Naive B cell (primary cell): Measurements from ENCODE around the gene ADAMTS13. TPM values are rescaled to one million over a fixed set of nuclear protein-coding genes. Genes with fewer than 3 reads are reported as not detected.
A peak's percentile ranks its signal among the peaks of the same experiment; 100 is the strongest.

Experiments
- ATAC-seq, 2 donors: fragments of 150-1000 bp; cut with Tn5 transposase; 2 replicates each; pipeline ENCODE4 v1.10.0; 2021; ENCODE audit warnings: low read depth in 2 of 2, mild to moderate bottlenecking in 2 of 2, moderate library complexity in 2 of 2
- DNase-seq: peaks from one replicate; pipeline ENCODE4 v3.0.0; 2022
- H3K27ac Mint-ChIP-seq, 6 donors: one replicate each; pipeline ENCODE4 v1.8.0; 2020 to 2022; ENCODE audit warnings: mild to moderate bottlenecking in 6 of 6, mixed read lengths in 6 of 6, moderate library complexity in 5 of 6, inconsistent platforms in 2 of 6
- H3K27me3 Mint-ChIP-seq, 3 donors: one replicate each; pipeline ENCODE4 v1.8.0; 2021 to 2022; ENCODE audit warnings: mixed read lengths in 3 of 3, mild to moderate bottlenecking in 1 of 3
- H3K36me3 Mint-ChIP-seq, 2 donors: one replicate each; pipeline ENCODE4 v1.8.0; 2020 to 2022; ENCODE audit warnings: mixed read lengths in 2 of 2, inconsistent platforms in 1 of 2, mild to moderate bottlenecking in 1 of 2
- H3K4me1 Mint-ChIP-seq, 3 donors: one replicate each; pipeline ENCODE4 v1.8.0; 2020 to 2022; ENCODE audit warnings: mixed read lengths in 3 of 3, inconsistent platforms in 1 of 3, mild to moderate bottlenecking in 1 of 3, moderate library complexity in 1 of 3
- H3K4me3 Mint-ChIP-seq, 8 donors: one replicate each; pipeline ENCODE4 v1.8.0; 2020 to 2022; ENCODE audit warnings: mild to moderate bottlenecking in 8 of 8, mixed read lengths in 8 of 8, moderate library complexity in 8 of 8, inconsistent platforms in 2 of 8
- H3K9me3 Mint-ChIP-seq, 7 donors: one replicate each; pipeline ENCODE4 v1.8.0; 2020 to 2022; ENCODE audit warnings: mixed read lengths in 7 of 7, mild to moderate bottlenecking in 5 of 7, inconsistent platforms in 2 of 7, moderate library complexity in 1 of 7
- polyA plus RNA-seq, 6 donors: library from polyadenylated mRNA; unstranded; fragments of 300-500 nt; fragmentation: Illumina TruSeq; gene quantifications; one replicate each; pipeline ENCODE4 v1.2.3, GENCODE V29; 2021; ENCODE audit warnings: low read depth in 6 of 6

ADAMTS13 gene
- polyA plus RNA-seq, 6 donors from 2014 or later = 0.23 to 0.25 TPM; not detected in 4

DNA sequence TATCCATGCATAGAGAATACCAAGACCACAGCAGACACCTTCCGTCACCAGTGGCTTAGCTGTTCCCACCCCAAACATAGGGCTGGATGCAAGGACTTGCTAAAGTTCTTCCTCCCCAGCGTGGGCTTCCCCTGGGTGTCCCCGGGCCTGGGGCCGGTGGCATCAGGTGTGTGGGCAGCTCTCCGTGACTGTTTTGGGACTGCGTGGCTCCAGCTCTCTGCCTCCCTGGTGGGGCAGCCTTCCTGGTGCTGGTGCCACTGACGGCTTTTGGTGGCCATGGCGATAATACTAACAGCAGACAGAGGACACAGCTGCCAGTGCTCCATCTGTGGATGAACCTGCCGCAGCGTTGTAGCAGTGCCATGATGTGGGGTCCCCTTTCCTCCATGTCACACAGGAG, 42.5 kb downstream of the ADAMTS13 start:
- Mint-ChIP-seq H3K36me3 (no peaks in the 10 kb centered on the region), H3K4me3 (no peak overlapping the region), H3K9me3 (no peaks in the 10 kb centered on the region), H3K27me3 (no peaks in the 10 kb centered on the region), H3K27ac (peak overlapping the region in 1 of 6 donors; percentile 39), H3K4me1 (peaks cover 24 to 40% (median 38%) of the 10 kb centered on the region in 3 donors)
- DNase-seq (no peak), ATAC-seq (no peak)

DNA sequence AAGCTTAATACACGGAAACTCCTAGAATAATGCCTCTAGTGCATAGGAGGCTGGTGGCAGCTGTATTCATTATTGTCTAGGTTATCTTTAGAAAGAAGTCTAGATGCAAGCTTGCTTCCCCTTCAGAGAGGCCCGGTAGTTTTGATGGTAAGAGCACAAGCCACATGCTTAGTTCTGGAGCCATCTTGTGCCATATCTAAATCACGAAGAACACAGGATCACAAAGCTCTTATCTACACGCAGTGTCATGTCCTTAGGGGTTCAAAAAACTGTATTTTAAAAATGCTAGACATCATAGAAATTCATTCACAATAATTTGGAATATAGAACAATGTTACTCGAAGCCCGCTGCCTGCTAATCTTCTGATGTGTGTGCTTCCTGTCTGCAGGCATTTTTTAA, 43.8 kb downstream of the ADAMTS13 start:
- no peak overlapping the region for H3K4me3 Mint-ChIP-seq
- H3K9me3 Mint-ChIP-seq = no peaks in the 10 kb centered on the region
- ATAC-seq (no peak), DNase-seq (no peak)
- H3K36me3 Mint-ChIP-seq = no peaks in the 10 kb centered on the region
- H3K27ac Mint-ChIP-seq = no peak overlapping the region
- H3K4me1 Mint-ChIP-seq = peaks cover 18 to 46% (median 33%) of the 10 kb centered on the region in 3 donors
- H3K27me3 Mint-ChIP-seq = no peaks in the 10 kb centered on the region

DNA sequence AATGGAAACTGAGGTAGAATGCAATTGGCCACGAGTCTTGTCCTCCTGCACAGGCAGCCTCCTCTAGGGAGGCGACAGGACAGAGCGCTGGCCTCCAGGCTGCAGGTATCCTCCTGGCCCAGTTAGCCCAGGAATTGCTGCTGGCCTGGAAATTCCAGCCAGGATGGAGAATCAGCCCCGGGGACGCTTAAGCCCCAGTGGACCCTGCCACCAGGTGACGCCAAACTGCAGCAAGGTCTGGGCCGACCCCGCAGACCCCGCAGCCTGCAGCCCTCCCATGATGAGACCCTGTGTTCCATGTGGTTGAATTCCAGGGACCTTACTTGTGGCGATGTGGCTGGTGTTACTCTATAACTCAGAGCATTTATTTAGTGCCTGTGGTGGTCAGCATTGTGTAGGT, 44.9 kb downstream of the ADAMTS13 start:
- Mint-ChIP-seq H3K36me3 (no peaks in the 10 kb centered on the region), H3K4me1 (peaks cover 9 to 35% (median 22%) of the 10 kb centered on the region in 3 donors), H3K4me3 (no peak overlapping the region), H3K27me3 (no peaks in the 10 kb centered on the region), H3K27ac (no peak overlapping the region), H3K9me3 (no peaks in the 10 kb centered on the region)
- DNase-seq = no peak
- ATAC-seq = no peak

DNA sequence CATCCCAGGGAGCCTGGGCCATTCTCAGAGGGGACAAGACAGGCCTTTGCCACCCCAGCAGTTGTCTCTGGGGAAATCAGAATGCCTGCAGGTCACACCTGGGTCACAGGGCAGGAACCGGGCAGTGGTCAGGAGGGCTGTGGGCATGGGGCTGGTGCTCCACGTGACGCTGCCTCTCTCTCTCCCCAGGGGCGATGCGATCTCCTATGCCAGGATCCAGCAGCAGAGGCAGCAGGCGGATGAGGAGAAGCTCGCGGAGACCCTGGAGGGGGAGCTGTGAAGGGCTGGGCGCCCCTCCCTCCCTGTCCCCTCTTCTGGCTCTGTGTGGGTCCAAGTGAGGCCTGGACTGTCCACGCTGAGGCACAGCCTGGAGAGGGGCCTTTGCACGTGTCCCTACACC, 46.2 kb downstream of the ADAMTS13 start:
- DNase-seq (no peak), ATAC-seq (no peak)
- Mint-ChIP-seq H3K4me1 (peaks cover 5 to 25% (median 11%) of the 10 kb centered on the region in 3 donors), H3K4me3 (peak overlapping the region in 1 of 8 donors; percentile 29), H3K27me3 (no peaks in the 10 kb centered on the region), H3K27ac (peak overlapping the region in 1 of 6 donors; percentile 80), H3K36me3 (no peaks in the 10 kb centered on the region), H3K9me3 (no peaks in the 10 kb centered on the region)

DNA sequence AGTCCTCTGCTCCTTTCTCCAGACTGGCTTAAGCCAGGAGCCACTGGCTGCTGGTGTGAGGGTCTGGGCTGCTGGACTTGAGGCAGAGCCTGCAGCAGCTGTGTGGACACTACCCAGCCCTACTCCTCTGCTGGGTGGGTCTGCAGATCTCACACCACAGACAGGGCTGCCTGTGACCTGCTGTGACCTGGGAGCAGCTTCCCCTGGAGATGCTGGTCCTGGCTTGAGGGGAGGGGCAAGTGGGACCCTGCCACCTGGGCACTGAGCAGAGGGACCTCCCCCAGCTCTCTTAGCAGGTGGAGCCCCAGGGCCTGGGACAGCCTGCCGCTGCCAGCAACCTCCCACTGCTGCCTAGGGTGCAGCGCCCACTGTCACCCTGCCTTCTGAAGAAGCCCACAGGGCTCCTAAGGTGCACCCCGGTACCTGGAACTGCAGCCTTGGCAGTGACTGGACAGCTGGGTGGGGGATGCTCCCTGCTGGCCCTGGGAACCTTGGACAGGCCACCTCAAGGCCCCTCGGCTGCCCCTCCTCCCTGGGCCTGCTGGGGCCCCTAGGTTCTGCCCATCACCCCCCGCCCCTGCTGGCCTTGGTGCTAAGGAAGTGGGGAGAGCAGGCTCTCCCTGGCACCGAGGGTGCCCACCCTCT, 46.7 kb downstream of the ADAMTS13 start:
- Mint-ChIP-seq H3K36me3 (no peaks in the 10 kb centered on the region), H3K9me3 (no peaks in the 10 kb centered on the region), H3K27me3 (no peaks in the 10 kb centered on the region), H3K4me1 (peaks cover 4 to 22% (median 5%) of the 10 kb centered on the region in 3 donors), H3K27ac (no peak overlapping the region), H3K4me3 (no peak overlapping the region)
- no peak for ATAC-seq
- DNase-seq = no peak

DNA sequence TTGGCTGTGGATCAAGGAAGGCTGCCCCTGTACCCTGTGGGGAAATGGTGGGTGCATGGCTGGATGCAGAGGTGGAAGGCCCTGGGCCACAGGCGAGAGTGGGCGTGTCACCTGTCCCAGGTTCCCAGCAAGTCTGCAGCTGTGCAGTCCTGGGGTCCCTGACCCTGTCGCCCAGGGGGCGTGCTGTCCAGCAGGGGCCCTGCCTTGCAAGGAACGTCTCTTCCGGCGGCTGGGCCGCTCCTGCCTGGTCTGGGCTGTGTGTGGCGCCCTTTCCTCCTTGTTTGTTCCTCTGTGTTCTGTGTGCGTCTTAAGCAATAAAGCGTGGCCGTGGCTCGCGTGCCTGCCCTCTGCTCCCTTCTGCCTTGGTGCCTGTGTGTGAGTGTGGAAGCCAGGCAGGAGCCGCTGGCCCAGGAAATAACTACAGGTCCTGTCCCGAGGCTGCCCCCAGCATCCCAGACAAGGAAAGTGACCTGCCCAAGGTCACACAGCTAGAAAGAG, 48.3 kb downstream of the ADAMTS13 start:
- no peaks in the 10 kb centered on the region for H3K27me3 Mint-ChIP-seq
- no peaks in the 10 kb centered on the region for H3K36me3 Mint-ChIP-seq
- no peak overlapping the region for H3K4me3 Mint-ChIP-seq
- no peaks in the 10 kb centered on the region for H3K9me3 Mint-ChIP-seq
- H3K4me1 Mint-ChIP-seq = peaks cover 4 to 24% (median 8%) of the 10 kb centered on the region in 3 donors
- ATAC-seq (no peak), DNase-seq (no peak)
- peak overlapping the region in 5 of 6 donors; percentile 42 to 84 (median 61) for H3K27ac Mint-ChIP-seq

DNA sequence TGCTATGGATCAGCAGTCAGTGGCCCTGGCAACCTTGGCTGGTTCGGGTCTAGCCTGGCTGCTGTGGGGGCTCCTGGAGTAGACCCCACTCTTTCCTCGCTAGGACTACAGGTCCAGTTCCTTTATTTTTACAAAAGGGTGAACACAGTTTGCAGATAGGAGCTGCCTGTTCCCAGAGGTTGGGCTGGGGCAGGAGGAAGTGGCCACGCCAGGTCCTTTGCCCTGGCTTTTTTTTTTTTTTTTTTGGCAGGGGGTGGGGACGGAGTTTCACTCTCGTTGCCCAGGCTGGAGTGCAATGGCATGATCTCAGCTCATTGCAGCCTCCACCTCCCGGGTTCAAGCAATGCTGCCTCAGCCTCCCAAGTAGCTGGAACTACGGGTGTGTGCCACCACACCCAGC, 48.8 kb downstream of the ADAMTS13 start:
- H3K36me3 Mint-ChIP-seq = no peaks in the 10 kb centered on the region
- no peaks in the 10 kb centered on the region for H3K9me3 Mint-ChIP-seq
- peaks cover 4 to 26% (median 9%) of the 10 kb centered on the region in 3 donors for H3K4me1 Mint-ChIP-seq
- no peaks in the 10 kb centered on the region for H3K27me3 Mint-ChIP-seq
- ATAC-seq (no peak), DNase-seq (no peak)
- H3K27ac Mint-ChIP-seq = peak overlapping the region in 1 of 6 donors; percentile 49
- H3K4me3 Mint-ChIP-seq = peak overlapping the region in 1 of 8 donors; percentile 10

DNA sequence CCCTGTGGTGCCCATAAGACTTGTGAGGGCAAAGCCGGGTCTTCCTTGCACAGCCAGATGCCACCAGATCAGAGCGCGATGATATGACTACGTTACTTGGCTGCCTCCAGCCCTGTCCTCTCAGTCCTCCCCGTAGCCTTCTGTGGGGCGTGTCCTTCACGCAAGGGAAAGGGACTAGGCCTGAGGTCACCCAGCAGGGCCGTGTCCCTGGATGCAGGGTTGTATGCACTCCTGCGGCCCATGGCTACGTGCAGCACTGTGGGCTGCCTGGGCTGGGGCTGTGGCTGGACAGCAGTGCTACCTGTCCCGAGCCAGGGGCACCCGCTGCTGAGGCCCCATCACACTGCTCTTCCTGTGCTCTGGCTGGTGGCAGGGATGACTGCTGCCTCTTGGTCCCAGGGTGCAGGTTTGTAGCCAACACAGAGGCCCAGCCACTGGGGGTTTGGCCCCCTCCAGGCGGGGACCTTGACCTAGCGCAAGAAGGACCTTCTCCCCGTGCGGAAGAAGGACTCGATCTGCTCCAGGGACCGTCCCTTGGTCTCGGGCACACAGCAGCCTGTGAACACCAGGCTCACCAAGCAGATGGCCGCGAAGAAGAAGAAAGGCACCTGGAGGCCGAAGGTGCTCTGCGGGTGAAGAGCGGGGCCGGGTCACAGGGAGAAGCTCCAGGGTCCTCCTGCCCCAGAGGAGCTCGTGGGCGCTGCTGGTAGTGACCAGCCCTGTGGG, 49.5 kb downstream of the ADAMTS13 start:
- peaks cover 9 to 34% (median 16%) of the 10 kb centered on the region in 3 donors for H3K4me1 Mint-ChIP-seq
- no peaks in the 10 kb centered on the region for H3K9me3 Mint-ChIP-seq
- H3K27ac Mint-ChIP-seq = peak overlapping the region in 3 of 6 donors; percentile 16 to 29 (median 26)
- ATAC-seq = no peak
- H3K27me3 Mint-ChIP-seq = no peaks in the 10 kb centered on the region
- no peak for DNase-seq
- H3K36me3 Mint-ChIP-seq = no peaks in the 10 kb centered on the region
- peak overlapping the region in 1 of 8 donors; percentile 42 for H3K4me3 Mint-ChIP-seq

DNA sequence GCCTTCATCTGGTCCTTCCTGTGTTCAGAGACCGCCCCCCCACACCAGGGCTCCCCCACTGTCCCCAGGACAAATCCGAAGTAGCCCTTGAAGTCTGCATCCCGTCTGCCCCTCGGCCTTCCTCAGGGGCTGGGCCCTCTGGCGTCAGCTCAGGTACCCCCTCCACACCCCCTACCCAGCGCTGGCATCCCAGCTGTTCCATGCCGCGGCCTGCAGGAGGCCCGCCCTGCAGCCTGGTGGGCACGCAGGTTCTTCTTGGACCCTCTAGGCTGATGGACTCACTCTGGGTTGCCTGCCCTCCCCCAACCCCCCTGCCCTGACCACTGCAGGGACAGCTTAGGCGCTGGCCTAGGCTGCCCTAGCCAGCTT, 50.1 kb downstream of the ADAMTS13 start:
- Mint-ChIP-seq H3K36me3 (no peaks in the 10 kb centered on the region), H3K27me3 (no peaks in the 10 kb centered on the region), H3K27ac (peak overlapping the region in 1 of 6 donors; percentile 29), H3K4me3 (no peak overlapping the region), H3K9me3 (no peaks in the 10 kb centered on the region), H3K4me1 (peaks cover 9 to 35% (median 18%) of the 10 kb centered on the region in 3 donors)
- DNase-seq (no peak), ATAC-seq (no peak)

DNA sequence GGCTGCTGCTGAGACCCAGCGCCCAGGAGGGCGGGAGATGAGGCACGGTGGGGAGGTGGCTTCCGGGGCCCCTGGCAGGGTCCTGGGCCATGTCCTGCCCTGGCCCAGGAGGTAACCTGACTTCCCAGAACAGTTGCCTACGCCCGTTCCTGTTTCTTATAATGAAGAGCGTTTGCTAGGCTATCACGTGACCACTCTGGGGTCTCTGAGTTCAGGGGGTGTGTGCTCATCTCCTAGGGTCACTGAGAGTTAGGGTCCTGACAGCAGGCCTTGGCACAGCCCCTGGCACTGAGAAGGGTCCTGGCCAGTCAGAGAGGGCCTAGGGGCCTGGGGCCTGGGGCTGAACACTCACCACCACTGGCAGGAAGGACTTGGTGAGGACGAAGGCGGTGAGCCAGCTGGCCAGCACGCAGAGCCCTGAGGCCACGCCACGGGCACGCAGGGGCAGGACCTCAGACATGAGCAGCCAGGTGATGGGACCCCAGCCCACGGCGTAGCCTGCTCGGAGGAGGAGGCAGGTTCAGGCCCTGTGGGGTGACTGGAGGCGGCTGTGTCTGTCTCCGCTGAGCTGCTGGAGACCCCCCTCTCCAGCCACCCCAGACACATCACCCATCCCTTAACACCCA, 50.7 kb downstream of the ADAMTS13 start:
- ATAC-seq (no peak), DNase-seq (no peak)
- H3K4me3 Mint-ChIP-seq = peak overlapping the region in 1 of 8 donors; percentile 35
- peaks cover 12 to 41% (median 24%) of the 10 kb centered on the region in 3 donors for H3K4me1 Mint-ChIP-seq
- H3K9me3 Mint-ChIP-seq = no peaks in the 10 kb centered on the region
- no peaks in the 10 kb centered on the region for H3K36me3 Mint-ChIP-seq
- no peaks in the 10 kb centered on the region for H3K27me3 Mint-ChIP-seq
- no peak overlapping the region for H3K27ac Mint-ChIP-seq

DNA sequence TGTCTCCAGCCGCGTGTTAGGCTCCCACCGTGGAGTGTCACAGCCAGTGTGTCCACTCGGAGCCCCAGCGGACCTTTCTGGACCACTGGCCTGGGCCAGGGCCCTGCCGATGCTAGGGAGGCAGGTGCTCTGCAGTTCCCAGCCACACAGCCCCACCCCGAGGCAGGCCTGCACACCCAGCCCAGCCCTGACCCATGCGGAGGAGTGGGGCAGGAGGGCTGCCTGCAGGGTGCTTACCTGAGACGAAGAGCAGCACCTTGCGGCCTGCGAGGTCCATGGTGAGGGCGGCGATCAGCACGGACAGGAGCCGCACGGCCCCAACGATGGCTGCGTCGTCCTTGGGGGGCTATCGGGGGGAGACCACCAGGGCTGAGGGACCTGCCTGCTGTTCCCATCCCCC, 51.6 kb downstream of the ADAMTS13 start:
- no peak for ATAC-seq
- Mint-ChIP-seq H3K9me3 (no peaks in the 10 kb centered on the region), H3K4me1 (peaks cover 14 to 45% (median 27%) of the 10 kb centered on the region in 3 donors), H3K27ac (no peak overlapping the region), H3K27me3 (no peaks in the 10 kb centered on the region), H3K36me3 (no peaks in the 10 kb centered on the region), H3K4me3 (no peak overlapping the region)
- no peak for DNase-seq

DNA sequence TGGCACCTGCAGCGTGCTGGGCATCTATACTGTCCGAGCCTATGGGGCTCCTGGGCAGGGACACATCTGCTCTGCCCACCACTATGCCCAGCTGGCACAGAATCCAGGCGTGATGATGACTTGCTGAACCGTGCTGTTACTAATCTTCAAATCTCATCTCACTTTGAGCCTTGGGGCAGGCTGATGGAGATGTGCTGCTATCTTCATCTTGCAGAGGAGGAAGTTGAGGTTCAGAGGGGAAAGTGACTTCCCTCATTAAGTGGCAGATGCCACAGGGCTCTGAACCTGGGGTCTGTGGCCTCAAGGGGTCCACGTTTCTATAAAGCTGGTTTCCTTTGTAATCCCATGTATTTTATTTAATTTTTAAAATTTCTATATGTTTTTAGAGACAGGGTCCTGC, 52.0 kb downstream of the ADAMTS13 start:
- H3K36me3 Mint-ChIP-seq = no peaks in the 10 kb centered on the region
- peaks cover 14 to 45% (median 27%) of the 10 kb centered on the region in 3 donors for H3K4me1 Mint-ChIP-seq
- ATAC-seq (no peak), DNase-seq (no peak)
- no peaks in the 10 kb centered on the region for H3K27me3 Mint-ChIP-seq
- no peaks in the 10 kb centered on the region for H3K9me3 Mint-ChIP-seq
- H3K27ac Mint-ChIP-seq = peak overlapping the region in 2 of 6 donors; percentile 7 to 20
- H3K4me3 Mint-ChIP-seq = peak overlapping the region in 3 of 8 donors; percentile 10 to 42 (median 32)

DNA sequence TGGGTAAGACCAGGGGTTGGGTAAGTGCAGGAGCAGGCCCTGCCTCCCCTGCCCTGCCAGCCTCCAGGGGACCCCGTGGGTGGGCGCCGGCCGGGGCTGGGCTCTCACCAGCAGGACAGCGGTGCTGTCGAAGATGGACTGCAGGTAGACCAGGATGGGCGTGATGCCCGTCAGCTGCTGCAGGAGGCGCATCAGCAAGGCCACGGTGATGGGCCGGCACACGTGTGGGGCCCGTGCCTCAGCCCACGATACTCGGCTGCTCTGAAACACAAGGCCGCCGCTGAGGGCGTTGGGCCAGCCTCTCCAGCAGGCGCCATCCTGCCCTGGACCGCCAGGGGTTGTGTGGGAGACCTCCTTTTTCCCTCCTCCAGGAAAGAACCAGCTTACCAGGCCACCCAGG, 52.7 kb downstream of the ADAMTS13 start:
- H3K4me1 Mint-ChIP-seq = peaks cover 14 to 39% (median 31%) of the 10 kb centered on the region in 3 donors
- ATAC-seq = no peak
- no peaks in the 10 kb centered on the region for H3K9me3 Mint-ChIP-seq
- no peaks in the 10 kb centered on the region for H3K27me3 Mint-ChIP-seq
- no peak overlapping the region for H3K27ac Mint-ChIP-seq
- no peak for DNase-seq
- no peak overlapping the region for H3K4me3 Mint-ChIP-seq
- H3K36me3 Mint-ChIP-seq = no peaks in the 10 kb centered on the region
